OCI-LY1 (cell line): ENCODE measurements around the gene ALOX5.
"Not testable (repeated sequence)": the region's sequence is repeated elsewhere in the genome, so short reads cannot be mapped to it uniquely, and the experiment has no call there.

Experiments
- H2AFZ ChIP-seq: fragments of 200-600 bp; sonication (generic), shearing (Covaris generic); 2 replicates; pipeline ENCODE4 v1.6.0; 2014; ENCODE audit warnings: antibody characterized with exemption, mild to moderate bottlenecking, low read length
- H3F3A ChIP-seq: fragments of 200-600 bp; sonication (generic), shearing (Covaris generic); 2 replicates; pipeline ENCODE4 v1.6.0; 2014; ENCODE audit warnings: mild to moderate bottlenecking, antibody characterized with exemption, low read length, moderate library complexity; ENCODE audit not compliant: insufficient read depth
- H3K27ac ChIP-seq: fragments of 200-600 bp; sonication (generic); 2 replicates; pipeline ENCODE4 v1.5.1; 2014; ENCODE audit warnings: low read length, mixed run types, mild to moderate bottlenecking, low read depth; ENCODE audit not compliant: poor library complexity, severe bottlenecking
- H3K27me3 ChIP-seq: fragments of 200-600 bp; sonication (generic); 2 replicates; pipeline ENCODE4 v1.6.0; 2014; ENCODE audit warnings: antibody characterized with exemption, mild to moderate bottlenecking, low read length, moderate library complexity; ENCODE audit not compliant: insufficient read depth
- H3K36me3 ChIP-seq: fragments of 200-600 bp; sonication (generic); 2 replicates; pipeline ENCODE4 v1.6.1; 2014; ENCODE audit warnings: mild to moderate bottlenecking, antibody characterized with exemption, low read length, moderate library complexity, mixed read lengths; ENCODE audit not compliant: insufficient read depth
- H3K4me1 ChIP-seq: fragments of 200-600 bp; sonication (generic); 2 replicates; pipeline ENCODE4 v1.5.1; 2014; ENCODE audit warnings: mild to moderate bottlenecking, low read length, moderate library complexity; ENCODE audit not compliant: insufficient read depth, severe bottlenecking
- H3K4me2 ChIP-seq: fragments of 200-600 bp; sonication (generic), shearing (Covaris generic); 2 replicates; pipeline ENCODE4 v1.6.1; 2014; ENCODE audit warnings: low read length
- H3K4me3 ChIP-seq: fragments of 200-600 bp; sonication (generic); 2 replicates; pipeline ENCODE4 v1.5.1; 2014; ENCODE audit warnings: low read length, low read depth, mild to moderate bottlenecking, mixed read lengths; ENCODE audit not compliant: poor library complexity, severe bottlenecking
- H3K79me2 ChIP-seq: fragments of 200-600 bp; shearing (Covaris generic); 2 replicates; pipeline ENCODE4 v1.6.1; 2016; ENCODE audit warnings: mixed run types, low read length, mixed read lengths; ENCODE audit not compliant: insufficient read depth
- H3K9ac ChIP-seq: fragments of 200-600 bp; sonication (generic), shearing (Covaris generic); 2 replicates; pipeline ENCODE4 v1.6.1; 2014; ENCODE audit warnings: mild to moderate bottlenecking, low read length, mixed read lengths
- H3K9me2 ChIP-seq: fragments of 200-600 bp; sonication (generic), shearing (Covaris generic); 2 replicates; pipeline ENCODE4 v1.6.1; 2014; ENCODE audit warnings: low read depth, mild to moderate bottlenecking, low read length, mixed read lengths
- H3K9me3 ChIP-seq: fragments of 200-600 bp; shearing (Covaris generic); 2 replicates; pipeline ENCODE4 v1.6.1; 2014; ENCODE audit warnings: low read length, mixed read lengths
- H4K20me1 ChIP-seq: fragments of 200-600 bp; sonication (generic), shearing (Covaris generic); 2 replicates; pipeline ENCODE4 v1.6.0; 2016; ENCODE audit warnings: mild to moderate bottlenecking, low read length; ENCODE audit not compliant: insufficient read depth
- CTCF ChIP-seq: fragments of 200-600 bp; sonication (generic), shearing (Covaris generic); IDR thresholded peaks from 2 replicates; pipeline ENCODE4 v1.5.1; 2017; ENCODE audit warnings: mild to moderate bottlenecking, antibody characterized with exemption, low read length, moderate library complexity, mixed read lengths
- EZH2 ChIP-seq: fragments of 200-600 bp; sonication (generic), shearing (Covaris generic); IDR thresholded peaks from 2 replicates; pipeline ENCODE4 v1.8.0; 2017; ENCODE audit warnings: borderline replicate concordance, mixed run types, mild to moderate bottlenecking, antibody characterized with exemption, low read length, moderate library complexity, mixed read lengths

Gene ALOX5

GRCh38 chr10:45353186-45353585 lies 20.8 kb upstream of the ALOX5 start:
- H3K27ac ChIP-seq, result no peak overlapping the region
- peaks cover 41% of the 10 kb centered on the region for H3K79me2 ChIP-seq
- no peak overlapping the region for H3K4me3 ChIP-seq
- no peaks in the 10 kb centered on the region for H4K20me1 ChIP-seq
- peaks cover 42% of the 10 kb centered on the region for H3K4me1 ChIP-seq
- TF ChIP-seq EZH2 (no peak), CTCF (no peak)
- no peak overlapping the region for H3K4me2 ChIP-seq
- H3K27me3 ChIP-seq, result no peaks in the 10 kb centered on the region
- H2AFZ ChIP-seq, result no peak overlapping the region
- H3K9ac ChIP-seq, result no peak overlapping the region
- H3K9me3 ChIP-seq, result peaks cover 6% of the 10 kb centered on the region
- H3K36me3 ChIP-seq, result peaks cover 71% of the 10 kb centered on the region
- H3F3A ChIP-seq, result no peaks in the 10 kb centered on the region
- H3K9me2 ChIP-seq, result no peaks in the 10 kb centered on the region

DNA sequence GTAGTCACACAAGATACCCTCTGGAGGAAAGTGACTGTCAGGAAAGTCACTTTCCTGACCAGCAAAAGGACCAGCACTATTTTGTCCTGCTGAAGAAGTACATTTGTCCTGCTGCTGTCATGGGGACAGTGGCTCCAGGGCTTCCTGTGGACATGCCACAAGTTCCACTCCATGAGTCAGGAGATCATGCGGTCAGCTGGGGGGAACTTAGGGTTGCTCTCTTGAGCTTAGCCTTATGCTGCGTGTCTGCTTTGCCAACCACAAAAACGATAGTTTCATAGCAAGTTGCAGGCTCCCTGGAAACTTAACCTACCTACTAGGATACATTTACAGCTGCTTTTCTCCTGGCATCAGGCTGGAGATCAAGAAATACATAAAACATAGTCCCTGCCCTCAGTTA lies 19.8 kb upstream of the ALOX5 start:
- Histone ChIP-seq H3K27me3 (no peaks in the 10 kb centered on the region), H3K4me1 (peaks cover 53% of the 10 kb centered on the region), H3K4me2 (no peak overlapping the region), H3K9ac (no peak overlapping the region), H3K79me2 (peaks cover 49% of the 10 kb centered on the region), H4K20me1 (no peaks in the 10 kb centered on the region), H3K27ac (peak overlapping the region; percentile 31), H3F3A (no peaks in the 10 kb centered on the region), H3K9me3 (peaks cover 8% of the 10 kb centered on the region), H2AFZ (no peak overlapping the region), H3K9me2 (no peaks in the 10 kb centered on the region), H3K36me3 (peaks cover 77% of the 10 kb centered on the region), H3K4me3 (no peak overlapping the region)
- TF ChIP-seq EZH2, result no peak
- no peak for TF ChIP-seq CTCF

GRCh38 chr10:45355494-45355893 lies 18.5 kb upstream of the ALOX5 start:
- H3K36me3 ChIP-seq, result peaks cover 88% of the 10 kb centered on the region
- H3K9me2 ChIP-seq, result no peaks in the 10 kb centered on the region
- peaks cover 65% of the 10 kb centered on the region for H3K4me1 ChIP-seq
- no peaks in the 10 kb centered on the region for H4K20me1 ChIP-seq
- H3K27ac ChIP-seq, result peak overlapping the region; percentile 59
- no peak overlapping the region for H2AFZ ChIP-seq
- H3K4me2 ChIP-seq, result no peak overlapping the region
- H3K9ac ChIP-seq, result no peak overlapping the region
- H3K9me3 ChIP-seq, result peaks cover 8% of the 10 kb centered on the region
- peaks cover 57% of the 10 kb centered on the region for H3K79me2 ChIP-seq
- no peak for TF ChIP-seq CTCF
- no peak for TF ChIP-seq EZH2
- H3K27me3 ChIP-seq, result no peaks in the 10 kb centered on the region
- no peak overlapping the region for H3K4me3 ChIP-seq
- H3F3A ChIP-seq, result no peaks in the 10 kb centered on the region

GRCh38 chr10:45358961-45359360 lies 15.1 kb upstream of the ALOX5 start:
- Histone ChIP-seq H3K36me3 (peaks cover 78% of the 10 kb centered on the region), H3K4me2 (peak overlapping the region; percentile 42)

GRCh38 chr10:45361983-45362799 lies 11.8 kb upstream of the ALOX5 start:
- not testable (repeated sequence) for H2AFZ ChIP-seq, H3K4me2 ChIP-seq, H3K4me3 ChIP-seq, H4K20me1 ChIP-seq, H3K27me3 ChIP-seq, H3K9ac ChIP-seq, H3K9me2 ChIP-seq, H3F3A ChIP-seq, H3K27ac ChIP-seq, H3K9me3 ChIP-seq
- Histone ChIP-seq H3K4me1 (peaks cover 36% of the 10 kb centered on the region), H3K36me3 (peaks cover 51% of the 10 kb centered on the region), H3K79me2 (peaks cover 42% of the 10 kb centered on the region)

More at GRCh38 chr10:45358961-45359360, 15.1 kb upstream of the ALOX5 start:
- H3F3A ChIP-seq, H2AFZ ChIP-seq, H3K27me3 ChIP-seq, H3K9me3 ChIP-seq, H3K9me2 ChIP-seq, H4K20me1 ChIP-seq: not testable (repeated sequence)
- H3K9ac ChIP-seq, result peak overlapping the region; percentile 11; the same call in 1 of the 2 replicates
- peak overlapping the region; percentile 73 for H3K27ac ChIP-seq
- peaks cover 69% of the 10 kb centered on the region for H3K4me1 ChIP-seq
- H3K4me3 ChIP-seq, result peak overlapping the region; percentile 22
- peaks cover 59% of the 10 kb centered on the region for H3K79me2 ChIP-seq
